CD4-positive, alpha-beta T cell treated with Interleukin-4 for 1 hour (primary cell): ENCODE measurements around the gene OTX1.
"Not testable (repeated sequence)": the region's sequence is repeated elsewhere in the genome, so short reads cannot be mapped to it uniquely, and the experiment has no call there.

Experiments
- DNase-seq, 2 donors: peaks; one replicate each; pipeline ENCODE4 v3.0.0-alpha.2; 2020 to 2022

OTX1 gene

GRCh38 chr2:63059793-63060471 lies 9.3 kb downstream of the OTX1 start:
- DNase-seq: no peak

- no peak for DNase-seq
These were observed 9.9 kb downstream of the OTX1 start for GRCh38 chr2:63060472-63060991.

- DNase-seq: no peak
These were observed 13.6 kb downstream of the OTX1 start for GRCh38 chr2:63064197-63064596.

- no peak for DNase-seq
These were observed 14.0 kb downstream of the OTX1 start for GRCh38 chr2:63064661-63065060.

GRCh38 chr2:63066265-63066664 lies 15.6 kb downstream of the OTX1 start:
- no peak for DNase-seq

- DNase-seq: no peak
These were observed 16.2 kb downstream of the OTX1 start for GRCh38 chr2:63066838-63067237.

GRCh38 chr2:63071664-63072063 lies 21.0 kb downstream of the OTX1 start:
- no peak for DNase-seq

GRCh38 chr2:63073994-63074393 lies 23.4 kb downstream of the OTX1 start:
- no peak for DNase-seq

GRCh38 chr2:63074399-63074798 lies 23.8 kb downstream of the OTX1 start:
- DNase-seq: not testable (repeated sequence)

- DNase-seq: no peak
These were observed 28.4 kb downstream of the OTX1 start for GRCh38 chr2:63078852-63079606.

GRCh38 chr2:63081404-63081803 lies 30.8 kb downstream of the OTX1 start:
- DNase-seq: no peak

GRCh38 chr2:63086687-63087086 lies 36.1 kb downstream of the OTX1 start:
- DNase-seq: no peak

GRCh38 chr2:63092401-63092800 lies 41.8 kb downstream of the OTX1 start:
- DNase-seq: no peak

GRCh38 chr2:63092857-63093256 lies 42.2 kb downstream of the OTX1 start:
- no peak for DNase-seq

GRCh38 chr2:63093502-63093901 lies 42.9 kb downstream of the OTX1 start:
- no peak for DNase-seq

GRCh38 chr2:63096491-63096890 lies 45.9 kb downstream of the OTX1 start:
- DNase-seq: no peak

- no peak for DNase-seq
These were observed 48.4 kb downstream of the OTX1 start for GRCh38 chr2:63099032-63099431.

- DNase-seq: no peak
These were observed 51.3 kb downstream of the OTX1 start for GRCh38 chr2:63101954-63102353.

GRCh38 chr2:63104482-63104881 lies 53.9 kb downstream of the OTX1 start:
- DNase-seq: no peak
